Measurements from ENCODE around the gene CEBPE.
A peak's percentile ranks its signal among the peaks of the same experiment; 100 is the strongest.

Gene CEBPE

DNA sequence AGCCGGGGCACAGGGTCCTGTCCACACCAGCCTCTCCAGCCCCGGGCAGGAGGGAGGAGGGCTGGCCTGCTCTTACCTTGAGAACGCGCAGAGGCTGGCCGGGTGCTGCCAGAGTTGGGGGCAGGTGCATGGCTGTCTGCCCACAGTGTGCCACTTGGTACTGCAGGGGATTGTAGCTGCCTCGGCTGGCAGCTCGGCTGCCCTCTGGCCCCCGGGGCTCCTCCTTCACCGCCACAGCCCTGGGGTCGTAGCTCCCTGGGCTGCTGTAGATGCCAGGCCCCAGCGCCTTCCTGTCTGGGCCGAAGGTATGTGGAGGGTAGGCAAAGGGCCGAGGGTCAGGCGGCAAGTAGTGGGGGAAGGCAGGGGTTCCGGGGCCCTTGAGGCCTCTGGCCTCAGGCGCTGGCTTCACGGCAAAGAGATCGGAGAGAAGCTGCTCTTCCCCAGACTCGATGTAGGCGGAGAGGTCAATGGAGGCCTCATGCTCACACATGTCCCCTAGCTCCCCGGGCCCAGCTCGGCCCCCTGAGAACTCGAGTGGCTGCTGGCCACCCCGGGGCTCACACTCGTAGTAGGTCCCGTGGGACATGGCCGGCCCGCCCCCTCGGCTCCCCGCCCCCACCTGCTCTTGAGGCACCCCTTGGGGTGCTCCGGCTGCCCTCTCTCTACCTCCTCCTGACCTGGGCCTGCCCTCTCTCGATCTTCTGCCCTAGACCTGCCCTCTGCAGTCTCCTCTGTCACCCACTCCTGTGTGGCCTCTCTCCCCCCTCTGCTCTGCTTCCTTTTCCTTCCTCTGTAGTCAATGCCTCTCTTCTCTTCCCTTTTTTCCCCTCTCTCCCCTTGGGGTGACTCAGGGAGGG is at the start of gene CEBPE:
CEBPE (minus strand) TSS at position 750 of the 857 bp plus-strand sequence; CDS start at position 586, 164 bp downstream.
- peak; percentile 29 for DNase-seq

DNA sequence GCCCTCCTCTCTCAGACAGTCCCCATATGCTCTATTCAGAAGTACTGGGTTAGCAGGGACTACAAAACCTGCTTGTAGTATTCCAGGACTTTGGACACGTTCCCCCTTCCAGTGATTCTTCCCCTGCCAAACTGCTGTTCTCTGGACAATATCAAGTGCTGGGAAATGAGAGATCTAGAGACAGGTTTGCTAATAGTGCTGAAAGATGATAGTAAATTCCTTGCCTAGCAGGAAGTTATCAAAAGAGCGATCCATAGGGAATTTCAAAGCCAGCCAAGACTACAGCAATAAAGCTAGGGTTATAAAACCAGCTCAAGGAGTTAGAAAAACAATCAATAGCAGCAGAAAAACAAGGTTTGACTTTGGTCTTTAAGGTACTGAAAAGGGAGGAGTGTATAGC is 49.2 kb upstream of the CEBPE start:
- DNase-seq = no peak

DNA sequence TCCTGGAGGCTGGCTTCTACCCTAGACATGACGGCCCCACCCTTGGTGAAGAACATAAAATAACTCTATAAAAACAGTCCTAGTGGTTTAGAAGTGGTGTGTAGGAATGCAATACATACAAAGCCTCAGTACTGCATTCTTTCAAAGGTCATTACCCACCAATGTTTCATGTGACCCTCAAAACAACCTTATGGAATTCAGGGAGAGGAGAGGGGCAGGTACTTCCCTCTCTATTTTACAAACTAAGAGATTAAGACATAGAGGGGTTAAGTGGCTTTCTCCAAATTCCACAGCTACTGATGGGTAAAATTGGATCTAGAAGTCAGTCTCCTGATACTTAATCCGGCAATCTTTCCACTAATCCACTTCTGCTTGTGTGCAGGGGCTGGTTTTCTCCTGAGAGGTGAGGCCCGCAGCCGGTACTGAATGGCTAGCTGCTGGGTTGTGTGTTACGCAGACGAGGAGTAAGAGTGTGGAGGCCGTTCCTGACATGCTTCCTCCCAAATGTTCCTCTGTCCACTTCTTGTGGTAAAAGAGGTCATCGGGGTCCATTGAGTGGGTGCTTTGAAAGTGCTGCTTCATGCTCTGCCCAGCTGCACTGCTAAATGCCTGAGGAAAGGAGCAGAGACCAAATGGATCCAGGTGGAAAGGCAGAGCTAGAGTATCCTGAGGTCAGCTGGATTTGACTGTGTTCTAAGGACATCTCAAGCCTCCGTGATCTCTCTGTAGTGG is 48.2 kb upstream of the CEBPE start:
- no peak for DNase-seq

DNA sequence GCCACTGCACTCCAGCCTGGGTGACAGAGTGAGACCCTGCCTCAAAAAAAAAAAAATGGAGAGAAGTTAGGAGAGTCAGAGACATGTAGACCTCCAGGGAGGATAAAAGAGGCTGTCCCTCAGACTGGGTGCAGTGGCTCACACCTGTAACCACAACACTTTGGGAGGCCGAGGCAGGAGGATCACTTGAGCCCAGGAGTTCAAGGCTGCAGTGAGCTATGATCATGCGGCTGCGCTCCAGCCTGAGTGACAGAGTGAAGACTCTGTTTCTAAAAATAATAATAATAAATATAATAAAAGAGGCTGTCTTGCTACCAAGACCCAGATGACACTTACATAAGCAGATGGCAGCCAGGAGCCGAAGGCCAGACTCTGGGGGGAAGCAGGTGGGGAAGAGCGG is 45.9 kb upstream of the CEBPE start:
- DNase-seq = no peak

DNA sequence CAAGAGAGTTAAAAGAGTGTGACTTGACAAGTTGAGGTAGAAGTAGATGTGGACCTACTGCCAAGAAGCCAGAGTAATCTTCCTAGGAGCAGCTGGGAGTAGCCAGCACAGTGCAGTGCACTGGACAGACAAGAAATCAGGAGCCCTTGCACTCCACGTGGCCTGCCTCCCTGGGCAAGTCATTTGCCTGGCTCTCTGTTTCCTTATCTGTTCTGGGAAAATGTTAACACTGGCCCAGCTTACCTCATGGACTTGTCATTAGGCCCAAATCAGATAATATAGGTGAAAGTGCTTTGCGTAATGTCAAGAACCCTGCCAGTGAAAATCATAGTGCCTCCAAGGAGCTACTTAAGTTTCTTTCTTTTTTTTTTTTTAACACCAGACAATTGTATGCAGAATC is 45.2 kb upstream of the CEBPE start:
- no peak for DNase-seq

DNA sequence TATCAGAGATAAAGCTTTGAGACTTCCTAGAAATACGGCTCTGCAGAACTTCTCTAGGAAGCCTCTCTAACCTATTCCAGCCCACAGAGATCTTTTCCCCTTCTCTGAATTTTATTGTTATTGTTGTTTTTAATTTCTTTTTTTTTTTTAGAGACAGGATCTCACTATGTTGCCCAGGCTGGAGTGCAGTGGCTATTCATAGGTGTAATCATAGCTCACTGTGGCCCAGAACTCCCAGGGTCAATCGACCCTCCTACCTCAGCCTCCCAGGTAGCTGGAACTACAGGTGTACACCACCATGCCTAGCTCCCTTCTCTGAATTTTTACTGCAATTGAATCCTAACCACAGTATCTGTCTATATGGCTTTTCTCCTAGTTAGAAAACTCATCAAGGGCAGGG is 44.8 kb upstream of the CEBPE start:
- DNase-seq = no peak

DNA sequence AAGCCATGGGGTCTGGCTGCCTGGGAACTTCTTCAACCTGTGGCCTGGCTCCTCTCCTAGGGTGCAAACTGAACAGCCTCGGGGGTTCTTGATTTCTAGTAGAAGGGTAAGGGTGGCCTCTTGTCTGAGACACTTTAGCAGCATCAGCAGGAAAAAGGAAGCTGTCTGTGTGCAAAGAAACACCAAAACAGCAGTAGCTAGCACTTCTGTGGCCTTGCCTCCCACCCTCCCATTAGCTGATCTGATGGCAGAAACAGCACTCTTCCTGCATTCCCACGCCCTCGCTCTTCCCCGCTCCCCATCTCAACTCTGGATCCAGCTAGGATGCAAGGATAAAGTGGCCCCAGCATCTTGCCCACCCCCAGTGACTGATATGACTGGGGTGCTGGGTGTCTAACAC is 43.7 kb upstream of the CEBPE start:
- DNase-seq = no peak

DNA sequence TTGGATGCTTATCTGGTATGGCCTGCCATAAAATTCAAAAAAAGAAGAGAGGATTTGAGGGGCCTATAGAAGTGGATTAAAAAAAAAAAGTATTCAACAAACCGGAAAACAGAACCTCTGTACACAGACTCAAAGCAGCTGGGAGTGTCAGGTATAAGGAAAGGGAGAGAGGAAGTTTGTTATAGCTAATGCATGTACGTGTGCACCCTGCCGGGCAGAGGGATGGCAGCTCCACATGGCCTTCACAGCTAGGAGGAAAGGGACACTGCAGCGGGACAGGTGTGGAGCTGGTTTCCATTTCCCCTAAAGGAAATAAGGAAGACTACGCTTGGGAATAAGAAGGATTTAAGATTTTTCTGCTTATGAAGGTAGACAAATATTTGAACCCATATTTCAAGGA is 43.0 kb upstream of the CEBPE start:
- DNase-seq = no peak

DNA sequence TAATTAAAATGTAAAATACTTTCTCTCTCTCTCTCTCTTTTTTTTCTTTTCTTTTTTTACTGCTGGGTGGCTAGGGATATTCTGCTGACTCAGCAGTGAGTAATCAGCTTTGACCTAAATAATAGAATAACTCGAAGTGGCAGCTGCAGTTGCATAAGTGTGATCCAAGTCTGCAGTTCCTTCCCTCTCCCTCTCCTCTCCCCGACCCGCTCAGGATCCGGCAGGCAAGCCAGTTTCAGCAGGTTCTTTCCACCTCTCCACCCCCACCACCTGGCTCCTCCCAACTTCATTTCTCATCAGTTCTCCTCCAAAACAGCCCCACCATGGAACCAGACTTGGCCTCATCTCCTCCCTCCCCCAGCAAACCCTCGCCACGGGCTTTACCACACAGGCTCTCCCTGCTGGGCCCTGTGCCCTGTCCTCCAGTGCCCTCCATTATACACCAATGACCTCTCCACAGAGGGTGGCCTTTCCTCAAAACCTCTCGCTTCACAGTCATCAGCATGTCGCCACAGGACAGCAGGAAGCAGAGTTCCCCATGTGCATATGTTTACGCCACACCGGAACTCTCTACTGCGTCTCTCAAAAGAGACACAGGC is 42.0 kb upstream of the CEBPE start:
- DNase-seq = peak; percentile 63

DNA sequence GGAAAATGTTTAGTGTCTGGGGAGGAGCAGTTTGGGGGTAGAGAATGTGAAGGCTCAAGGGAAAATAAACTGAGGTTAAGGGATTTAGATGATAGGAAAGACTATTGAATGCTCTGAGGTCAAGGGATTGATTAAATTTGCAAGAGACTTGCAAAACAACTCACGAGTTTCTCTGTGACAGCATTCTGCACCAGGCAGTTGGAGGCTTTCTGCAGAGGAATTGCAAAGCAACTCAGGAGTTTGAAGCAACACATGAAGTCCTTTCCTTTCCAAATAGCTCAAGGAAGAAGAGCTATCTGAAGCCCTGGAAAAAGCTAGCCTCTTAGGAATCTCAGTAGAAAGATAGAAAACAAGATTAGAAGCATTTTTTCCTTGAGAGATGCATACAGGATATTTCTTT is 40.5 kb upstream of the CEBPE start:
- DNase-seq = no peak

DNA sequence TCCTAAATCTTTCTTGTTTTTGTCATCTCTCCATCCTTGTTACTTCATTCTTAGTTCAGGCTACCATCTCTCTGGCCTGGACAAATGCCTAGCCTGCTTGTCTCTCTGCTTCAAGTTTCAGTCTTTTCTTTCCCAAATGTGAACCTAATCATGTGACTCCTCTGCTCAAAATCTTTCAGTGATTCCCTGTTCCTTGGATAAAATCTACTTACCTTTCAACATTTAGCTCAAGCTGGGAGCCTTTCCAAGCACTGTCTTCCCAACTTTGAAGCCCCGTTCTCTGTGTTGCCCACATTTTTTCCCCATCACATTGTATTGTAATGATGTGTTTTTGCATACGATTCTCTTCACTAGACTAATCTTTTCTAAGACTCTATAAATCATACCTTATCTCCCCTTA is 39.7 kb upstream of the CEBPE start:
- no peak for DNase-seq

DNA sequence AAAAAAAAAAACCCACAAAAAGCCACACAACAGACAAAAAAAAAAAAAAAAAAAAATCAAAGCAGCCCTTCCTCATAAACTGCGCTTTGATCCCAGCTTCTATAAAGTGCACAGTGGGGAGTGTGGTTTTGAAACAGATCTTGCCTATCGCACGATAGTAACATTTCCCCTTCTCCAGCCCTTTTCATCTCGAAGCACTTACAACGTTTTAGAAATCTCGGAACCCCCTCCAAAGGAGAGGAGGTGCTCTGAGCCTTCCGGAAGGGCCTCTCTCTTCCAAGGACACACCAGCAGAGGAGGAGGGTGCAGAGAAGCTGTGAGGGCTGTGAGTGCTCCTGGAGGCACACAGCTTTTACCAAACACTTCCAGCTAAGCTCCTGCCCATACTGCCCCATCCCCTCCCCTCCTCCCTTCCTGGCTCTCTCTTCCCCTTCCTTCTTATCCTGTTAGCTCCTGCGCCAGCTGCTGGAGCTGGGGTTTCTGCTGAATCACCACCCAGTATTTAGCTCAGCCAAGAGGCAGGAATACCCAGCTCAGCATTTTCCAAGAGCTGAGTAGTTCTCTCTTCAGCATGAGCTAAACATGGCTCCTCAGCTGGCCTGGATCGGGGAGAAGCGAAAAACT is 36.0 kb upstream of the CEBPE start:
- no peak for DNase-seq

DNA sequence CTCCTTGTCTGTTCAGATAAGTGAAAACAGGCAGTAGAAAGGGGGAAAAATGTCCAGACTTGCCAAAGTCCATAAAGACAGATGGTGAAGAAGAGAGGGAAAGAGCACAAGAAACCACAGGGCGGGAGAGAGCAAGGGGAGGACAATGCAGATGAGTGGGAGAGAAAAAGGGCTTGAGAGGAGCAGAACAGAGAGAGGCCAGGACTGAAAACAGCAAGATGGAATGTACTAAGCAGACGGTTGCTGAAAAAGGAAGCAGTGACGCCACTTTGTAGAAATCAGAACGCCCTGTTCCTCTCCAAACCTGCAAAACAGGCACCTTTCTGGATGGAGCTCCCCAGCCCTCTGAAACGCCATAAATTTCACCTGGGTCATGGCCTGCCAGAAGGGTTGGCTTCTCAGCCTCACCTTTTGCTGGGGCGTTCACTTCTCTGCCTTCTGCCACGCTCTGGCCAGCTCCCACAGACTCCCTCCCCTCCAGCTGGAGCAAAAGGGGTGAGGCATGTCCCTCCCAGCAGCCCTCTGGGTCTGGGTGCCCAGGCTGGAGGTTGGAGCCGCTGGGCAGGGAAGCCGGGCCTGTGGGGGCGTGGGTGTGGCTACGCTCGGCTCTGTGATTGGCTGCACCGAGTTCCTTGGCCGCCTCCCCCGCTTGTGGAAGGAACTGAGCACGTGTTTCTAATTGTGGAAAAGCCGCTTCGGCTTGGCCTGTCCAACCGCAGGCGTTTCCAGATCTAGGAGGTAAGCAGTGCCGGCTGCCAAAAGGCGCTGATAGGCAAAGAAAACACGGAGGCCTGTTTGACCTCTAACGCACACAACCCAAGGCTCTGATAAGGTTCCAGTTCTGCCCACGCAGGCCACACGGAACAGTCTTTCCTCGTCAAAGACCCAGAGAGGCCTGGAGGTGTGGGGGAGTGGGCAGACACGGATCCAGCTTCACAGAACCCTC is 35.1 kb upstream of the CEBPE start:
- no peak for DNase-seq

DNA sequence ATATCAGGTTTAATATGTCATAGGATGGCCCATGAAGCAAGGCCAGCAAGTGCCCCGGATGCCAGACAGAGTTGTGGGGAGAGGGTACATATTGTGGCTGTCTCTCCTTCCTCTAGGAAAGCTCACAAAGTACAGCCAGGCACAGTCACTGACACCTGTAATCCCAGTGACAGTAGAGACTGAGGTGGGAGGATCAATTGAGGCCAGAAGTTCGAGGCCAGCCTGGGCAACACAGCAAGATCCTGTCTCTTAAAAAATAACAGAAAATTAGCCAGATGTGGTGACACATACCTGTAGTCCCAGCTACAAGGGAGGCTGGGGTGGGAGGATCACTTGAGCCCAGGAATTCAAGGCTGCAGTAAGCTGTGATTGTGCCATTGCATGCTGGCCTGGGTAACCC is 32.3 kb upstream of the CEBPE start:
- DNase-seq = no peak

DNA sequence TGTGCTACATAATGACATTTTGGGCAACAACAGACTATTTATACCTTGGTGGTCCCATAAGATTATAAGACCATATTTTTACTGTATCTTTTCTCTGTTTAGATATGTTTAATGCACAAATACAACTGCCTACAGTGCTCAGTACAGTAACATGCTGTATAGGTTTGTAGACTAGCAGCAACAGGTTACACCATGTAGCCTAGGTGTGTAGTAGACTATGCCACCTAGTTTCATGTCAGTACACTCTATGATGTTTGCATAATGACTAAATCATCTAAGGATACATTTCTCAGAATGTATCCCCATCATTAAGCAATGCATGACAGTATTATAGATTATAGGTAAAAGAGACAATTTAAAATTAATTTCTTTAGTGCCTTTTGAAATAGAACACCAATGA is 30.7 kb upstream of the CEBPE start:
- no peak for DNase-seq

DNA sequence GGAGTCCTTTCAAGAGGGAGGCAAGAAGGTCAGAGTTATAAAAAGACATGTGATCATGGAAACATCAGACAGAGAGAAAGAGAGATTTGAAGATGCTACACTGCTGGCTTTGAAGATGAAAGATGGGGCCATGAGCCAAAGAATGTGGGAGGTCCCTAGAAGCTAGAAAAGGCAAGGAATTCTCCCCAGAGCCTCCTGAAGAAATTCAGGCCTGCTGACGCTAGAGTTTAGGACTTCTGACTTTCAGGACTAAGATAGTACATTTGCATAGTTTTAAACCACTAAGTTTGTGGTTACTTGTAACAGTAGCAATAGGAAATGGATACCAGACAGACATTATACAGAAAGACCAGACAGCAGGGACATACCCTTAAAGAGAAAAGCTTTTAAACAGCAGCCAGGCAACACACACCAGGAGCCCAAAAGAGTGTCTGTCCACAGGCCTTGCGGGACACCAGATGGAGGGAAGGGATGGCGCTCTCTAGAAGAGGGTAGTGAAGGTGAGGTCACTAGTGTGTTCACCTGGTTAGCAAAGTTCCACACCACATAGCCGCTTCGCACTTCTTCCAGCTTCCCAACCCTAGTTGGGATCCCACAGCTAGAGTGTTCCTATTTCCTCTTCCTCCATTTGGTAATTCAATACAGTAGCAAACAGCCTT is 29.7 kb upstream of the CEBPE start:
- no peak for DNase-seq

DNA sequence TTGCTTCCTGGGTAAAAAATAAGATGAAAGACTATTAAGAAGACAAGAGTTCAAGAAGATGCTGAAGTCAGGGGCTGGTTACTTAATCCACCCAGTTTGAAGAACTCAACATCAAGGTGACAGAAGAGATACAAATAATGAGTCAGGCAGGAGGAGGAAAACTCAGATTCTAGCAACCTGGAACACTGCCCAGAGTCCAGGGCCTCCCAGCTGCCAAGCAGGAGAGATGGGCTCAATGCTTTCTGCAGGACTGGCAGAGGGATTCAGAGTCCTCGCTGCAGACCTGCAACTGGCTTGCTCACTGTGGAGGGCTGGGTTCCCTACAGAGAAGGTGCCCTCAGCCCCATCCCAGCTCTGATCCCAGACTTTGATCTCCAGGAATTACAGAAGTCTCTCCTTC is 28.6 kb upstream of the CEBPE start:
- no peak for DNase-seq

DNA sequence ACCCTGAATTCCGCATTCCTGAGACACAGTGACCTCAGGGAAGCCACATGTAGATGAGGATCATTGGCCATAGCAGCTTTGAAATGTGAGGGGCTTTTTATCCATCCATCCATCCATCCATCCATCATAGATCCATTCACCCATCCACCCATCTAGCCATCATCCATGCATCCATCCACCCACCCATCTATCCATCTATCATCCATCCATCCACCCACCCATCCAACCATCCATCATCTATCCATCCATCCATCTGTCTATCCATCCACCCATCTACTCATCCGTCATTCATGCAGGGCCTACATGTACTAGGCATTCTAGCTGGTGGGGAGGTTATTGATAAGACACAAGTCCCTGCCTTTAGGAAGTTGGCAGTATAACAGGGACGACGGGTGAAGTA is 27.9 kb upstream of the CEBPE start:
- no peak for DNase-seq

DNA sequence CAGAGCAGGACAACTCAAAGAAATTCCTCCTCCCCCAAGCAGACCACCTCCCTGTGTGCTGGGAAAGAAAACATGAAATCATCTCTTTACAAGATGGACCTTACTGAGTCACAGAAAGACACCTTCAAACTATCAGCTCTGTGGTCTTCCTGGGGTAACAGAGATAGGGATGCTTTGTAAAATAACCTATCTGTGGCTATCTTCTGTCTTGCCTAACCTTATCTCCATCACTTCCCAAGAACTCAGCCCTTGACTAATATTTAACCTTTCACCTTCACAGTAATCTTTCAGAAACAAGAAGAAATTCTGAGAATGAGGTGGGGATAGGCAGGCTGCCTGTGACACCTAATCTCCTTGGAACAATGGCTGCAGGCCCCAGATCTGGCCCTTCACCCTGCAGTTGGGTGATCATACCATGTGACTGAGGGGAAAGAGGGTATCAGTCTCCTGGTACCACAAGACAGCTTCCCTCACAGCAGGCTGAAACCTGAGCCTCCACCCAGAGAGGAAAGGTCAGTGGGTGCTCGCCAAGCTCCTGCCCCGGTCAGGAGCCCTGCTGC is 27.4 kb upstream of the CEBPE start:
- no peak for DNase-seq

DNA sequence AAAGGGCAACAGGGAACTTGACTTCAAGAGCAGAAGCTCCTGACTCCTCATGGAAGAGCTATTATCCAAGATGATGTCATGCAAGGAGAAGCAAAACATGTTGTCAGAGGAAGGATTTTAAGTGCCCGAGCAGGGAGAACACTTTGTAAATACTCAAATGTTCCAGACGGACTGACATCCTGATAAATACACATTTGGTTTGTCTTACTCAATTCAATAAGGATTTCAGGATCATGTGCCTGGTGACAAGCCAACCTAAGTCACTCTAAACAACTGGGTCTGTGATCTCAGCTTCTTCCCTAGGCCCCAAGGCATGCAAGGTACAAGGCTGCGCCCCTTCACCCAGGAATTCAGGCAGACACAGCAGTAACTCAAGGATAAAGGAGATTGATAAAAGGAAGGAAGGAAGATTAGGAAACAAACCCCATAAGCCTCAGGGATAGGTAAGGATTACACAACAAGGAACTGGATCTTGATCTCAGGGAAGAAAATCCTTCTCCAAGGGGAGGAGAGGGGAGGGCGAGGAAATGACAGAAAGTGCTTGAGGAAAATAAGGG is 26.8 kb upstream of the CEBPE start:
- DNase-seq = no peak

DNA sequence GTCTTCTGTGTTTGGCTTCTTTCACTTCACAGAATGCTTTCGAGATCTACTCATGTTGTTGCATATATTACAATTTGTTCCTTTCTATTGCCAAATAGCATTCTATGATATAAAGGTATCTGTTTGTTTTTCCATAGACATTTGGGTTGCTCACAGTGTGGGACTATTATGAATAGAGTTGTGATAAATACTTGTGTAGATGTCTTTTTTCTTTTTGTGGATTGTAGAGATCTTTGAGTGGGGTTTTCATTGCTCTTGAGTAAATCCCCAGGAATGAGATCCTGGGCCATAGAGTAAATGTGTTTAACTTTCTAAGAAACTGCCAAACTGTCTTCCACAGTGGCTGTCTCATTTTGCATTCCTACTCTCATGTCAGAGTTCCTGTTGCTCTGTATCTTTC is 24.9 kb upstream of the CEBPE start:
- DNase-seq = no peak
